ENCODE data around the gene EIF4E2.
"Not testable (repeated sequence)": the region's sequence is repeated elsewhere in the genome, so short reads cannot be mapped to it uniquely, and the experiment has no call there.

EIF4E2 gene

GRCh38 chr2:232522623-232523401, 27.7 kb upstream of the EIF4E2 start:
- no peak for DNase-seq (ENCODE audit: low spot score)

GRCh38 chr2:232523402-232523681, 27.1 kb upstream of the EIF4E2 start:
- DNase-seq (ENCODE audit: low spot score), result no peak

GRCh38 chr2:232523682-232524597, 26.5 kb upstream of the EIF4E2 start:
- DNase-seq (ENCODE audit: low spot score), result no peak

GRCh38 chr2:232524771-232525170, 25.7 kb upstream of the EIF4E2 start:
- DNase-seq (ENCODE audit: low spot score), result no peak

- no peak for DNase-seq (ENCODE audit: low spot score)
Measured at GRCh38 chr2:232525199-232525598, 25.3 kb upstream of the EIF4E2 start.

GRCh38 chr2:232525791-232526371, 24.6 kb upstream of the EIF4E2 start, which contains the start of gene CHRND:
Gene CHRND (plus strand): TSS chr2:232526160. CDS start chr2:232526216, 56 bp downstream.
- DNase-seq (ENCODE audit: low spot score), result no peak

- DNase-seq (ENCODE audit: low spot score), result no peak
Measured at GRCh38 chr2:232526372-232526941, 24.0 kb upstream of the EIF4E2 start.

- no peak for DNase-seq (ENCODE audit: low spot score)
Measured at GRCh38 chr2:232527905-232528470, 22.5 kb upstream of the EIF4E2 start.

- DNase-seq (ENCODE audit: low spot score), result no peak
Measured at GRCh38 chr2:232528746-232529460, 21.6 kb upstream of the EIF4E2 start.

- no peak for DNase-seq (ENCODE audit: low spot score)
Measured at GRCh38 chr2:232529806-232530547, 20.5 kb upstream of the EIF4E2 start.

- no peak for DNase-seq (ENCODE audit: low spot score)
Measured at GRCh38 chr2:232530626-232531260, 19.7 kb upstream of the EIF4E2 start.

GRCh38 chr2:232532419-232532818, 18.1 kb upstream of the EIF4E2 start:
- DNase-seq (ENCODE audit: low spot score), result no peak

GRCh38 chr2:232532821-232533220, 17.7 kb upstream of the EIF4E2 start:
- not testable (repeated sequence) for DNase-seq (ENCODE audit: low spot score)

- no peak for DNase-seq (ENCODE audit: low spot score)
Measured at GRCh38 chr2:232533944-232534710, 16.4 kb upstream of the EIF4E2 start.

GRCh38 chr2:232534940-232535651, 15.4 kb upstream of the EIF4E2 start:
- no peak for DNase-seq (ENCODE audit: low spot score)

GRCh38 chr2:232535761-232536530, 14.5 kb upstream of the EIF4E2 start:
- DNase-seq (ENCODE audit: low spot score), result no peak

- DNase-seq (ENCODE audit: low spot score), result no peak
Measured at GRCh38 chr2:232537079-232537478, 13.4 kb upstream of the EIF4E2 start.

GRCh38 chr2:232537499-232537898, 13.0 kb upstream of the EIF4E2 start:
- no peak for DNase-seq (ENCODE audit: low spot score)

All from RKO (cell line).